Spinal cord (tissue), 10 donors: ENCODE measurements around the gene TMEM89. TPM values are rescaled to one million over a fixed set of nuclear protein-coding genes. Genes with fewer than 3 reads are reported as not detected.

ENCODE experiments used
- DNase-seq, 6 donors: peaks; one replicate each; pipeline versions ENCODE4 v3.0.0 to v3.0.0-alpha.2; 2013 to 2015; ENCODE audit warnings: low spot score in 6 of 6, low read depth in 4 of 6
- H3K27ac ChIP-seq: one replicate; pipeline ENCODE4 v1.5.1; 2013; ENCODE audit warnings: low read depth, low read length, control low read depth
- H3K27me3 ChIP-seq: one replicate; pipeline ENCODE4 v1.6.1; 2013; ENCODE audit warnings: low read length; ENCODE audit not compliant: control insufficient read depth, insufficient read depth
- H3K36me3 ChIP-seq: one replicate; pipeline ENCODE4 v1.6.1; 2013; ENCODE audit warnings: low read length; ENCODE audit not compliant: control insufficient read depth, insufficient read depth
- H3K4me1 ChIP-seq: one replicate; pipeline ENCODE4 v1.6.1; 2013; ENCODE audit warnings: low read length; ENCODE audit not compliant: control insufficient read depth, insufficient read depth
- H3K4me3 ChIP-seq: one replicate; pipeline ENCODE4 v1.5.1; 2013; ENCODE audit warnings: low read depth, low read length, control low read depth
- H3K9me3 ChIP-seq: one replicate; pipeline ENCODE4 v1.6.1; 2013; ENCODE audit warnings: low read length; ENCODE audit not compliant: control insufficient read depth, insufficient read depth
- WGBS: methylation state at CpG from one replicate; pipeline ENCODE4 v1.1.5; 2013; ENCODE audit warnings: missing lambda C conversion rate; ENCODE audit not compliant: insufficient coverage; 5-methylcytosine and 5-hydroxymethylcytosine counted together
- long read RNA-seq, 4 donors: transcript quantifications; one replicate each; lab custom pipeline, GENCODE V29; 2026
- polyA plus RNA-seq, 2 donors: library from polyadenylated mRNA; unstranded; fragments of 120-200 nt; gene quantifications; one replicate each; pipeline ENCODE4 v1.2.1, GENCODE V29; 2013; ENCODE audit not compliant: insufficient read length in 2 of 2
- total RNA-seq, 2 donors: library from RNA; depleted of rRNA in 1 of 2; stranded (reverse); fragments of 120-200 nt in 1 of 2; fragments of >200 nt in 1 of 2; gene quantifications; one replicate each; pipeline versions ENCODE4 v1.2.3 to v1.2.4, GENCODE V29; 2013 to 2014
- donor health status: healthy.

The TMEM89 gene, protein sequence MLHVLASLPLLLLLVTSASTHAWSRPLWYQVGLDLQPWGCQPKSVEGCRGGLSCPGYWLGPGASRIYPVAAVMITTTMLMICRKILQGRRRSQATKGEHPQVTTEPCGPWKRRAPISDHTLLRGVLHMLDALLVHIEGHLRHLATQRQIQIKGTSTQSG
- under 1 TPM in 1 of 2 donors, not detected in 1; 0.22 TPM for total RNA-seq
- under 1 TPM in 1 of 2 donors, not detected in 1; 0.24 TPM for polyA plus RNA-seq
- long read RNA-seq, donor 1: 0 reads
- long read RNA-seq, donor 2: 0 reads
- long read RNA-seq, donor 3: 0 reads
- long read RNA-seq, donor 4: 0 reads

- H3K4me3 ChIP-seq: no peak within 1 kb of the TSS
- no peaks in the 10 kb centered on the region for H3K27me3 ChIP-seq
- H3K36me3 ChIP-seq: peaks cover 50% of the 10 kb centered on the region
- no peaks in the 10 kb centered on the region for H3K4me1 ChIP-seq
- H3K27ac ChIP-seq: no peak within 1 kb of the TSS
- WGBS: 94% methylated on average over 19 of the region's 19 CpGs
- no peak for DNase-seq
- peaks cover 2% of the 10 kb centered on the region for H3K9me3 ChIP-seq
These were observed at the start of gene TMEM89 for GRCh38 chr3:48621461-48621869. TMEM89 (minus strand) TSS chr3:48621769; CDS start chr3:48621756, 13 bp downstream.

GRCh38 chr3:48664929-48665328 is 43.4 kb upstream of the TMEM89 start:
- Histone ChIP-seq H3K4me1 (peaks cover 42% of the 10 kb centered on the region), H3K9me3 (no peaks in the 10 kb centered on the region), H3K4me3 (no peak overlapping the region), H3K27me3 (no peaks in the 10 kb centered on the region), H3K27ac (no peak overlapping the region), H3K36me3 (peaks cover 25% of the 10 kb centered on the region)
- 88% methylated on average over 1 of the region's 4 CpGs for WGBS
- DNase-seq: no peak

GRCh38 chr3:48664313-48664644 is 42.7 kb upstream of the TMEM89 start:
- no peaks in the 10 kb centered on the region for H3K9me3 ChIP-seq
- no peaks in the 10 kb centered on the region for H3K27me3 ChIP-seq
- peak overlapping the region; percentile 77 for H3K4me3 ChIP-seq
- peaks cover 29% of the 10 kb centered on the region for H3K36me3 ChIP-seq
- no peak for DNase-seq
- peak overlapping the region; percentile 94 for H3K27ac ChIP-seq
- WGBS: 67% methylated on average over 7 of the region's 11 CpGs
- peaks cover 42% of the 10 kb centered on the region for H3K4me1 ChIP-seq

GRCh38 chr3:48663489-48664312 is 42.1 kb upstream of the TMEM89 start:
- Histone ChIP-seq H3K4me1 (peaks cover 43% of the 10 kb centered on the region), H3K27me3 (no peaks in the 10 kb centered on the region), H3K27ac (peak overlapping the region; percentile 94), H3K36me3 (peaks cover 35% of the 10 kb centered on the region), H3K9me3 (no peaks in the 10 kb centered on the region), H3K4me3 (peak overlapping the region; percentile 77)
- DNase-seq: peak; percentile 91 to 99 (median 94)
- under 1% methylated on average over 66 of the region's 66 CpGs for WGBS

DNA sequence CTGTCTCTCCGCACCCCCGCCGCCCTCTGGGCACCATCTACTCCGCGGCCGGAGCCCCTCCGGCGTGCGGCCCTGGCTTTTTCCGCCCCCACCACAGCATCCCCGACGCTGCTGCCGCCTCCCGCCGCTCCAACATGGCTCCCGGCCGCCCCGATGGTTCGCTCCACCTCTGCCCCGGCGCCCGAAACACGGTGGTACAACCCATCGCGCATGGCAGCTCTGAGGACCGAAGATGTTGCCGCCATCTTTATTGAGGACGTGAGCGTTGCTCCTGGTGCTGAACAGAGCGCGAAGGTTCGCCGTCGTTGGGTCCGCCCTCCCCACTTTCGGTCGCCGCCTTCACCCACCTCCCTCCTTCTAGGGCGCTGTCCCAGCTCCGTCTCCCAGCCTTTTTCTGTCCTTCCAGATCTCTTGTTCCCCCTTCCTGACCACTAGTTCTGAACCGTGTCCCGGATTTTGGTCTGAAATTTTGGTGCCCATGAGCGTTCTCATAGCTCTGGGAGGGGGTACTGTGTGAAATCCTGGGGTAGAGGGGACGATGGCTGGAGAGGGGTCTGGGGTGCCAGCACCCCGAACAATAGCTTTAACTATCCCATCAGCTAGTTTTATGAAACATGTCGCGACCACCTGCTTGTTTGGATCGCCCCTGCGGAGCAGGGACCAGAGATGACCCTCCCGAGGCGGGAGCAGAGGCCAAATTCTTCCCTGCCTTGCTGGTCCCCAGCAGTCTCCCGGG is 41.4 kb upstream of the TMEM89 start, which contains the start of gene CELSR3:
CELSR3 (minus strand) TSS at position 134 of the 736 bp plus-strand sequence. CDS start 252 bp downstream, outside the sequence.
- H3K9me3 ChIP-seq: no peaks in the 10 kb centered on the region
- 0% methylated on average over 48 of the region's 52 CpGs for WGBS
- no peaks in the 10 kb centered on the region for H3K27me3 ChIP-seq
- peak within 1 kb of the TSS; percentile 77 for H3K4me3 ChIP-seq
- peaks cover 41% of the 10 kb centered on the region for H3K36me3 ChIP-seq
- DNase-seq: peak in 5 of 6 donors; percentile 70 to 98 (median 89)
- H3K27ac ChIP-seq: peak within 1 kb of the TSS; percentile 94
- peaks cover 49% of the 10 kb centered on the region for H3K4me1 ChIP-seq

GRCh38 chr3:48662145-48662752 is 40.7 kb upstream of the TMEM89 start:
- H3K9me3 ChIP-seq: no peaks in the 10 kb centered on the region
- H3K4me1 ChIP-seq: peaks cover 53% of the 10 kb centered on the region
- H3K36me3 ChIP-seq: peaks cover 46% of the 10 kb centered on the region
- peak in 2 of 6 donors; percentile 53 to 58 for DNase-seq
- no peaks in the 10 kb centered on the region for H3K27me3 ChIP-seq
- under 1% methylated on average over 28 of the region's 46 CpGs for WGBS
- peak overlapping the region; percentile 77 for H3K4me3 ChIP-seq
- peak overlapping the region; percentile 25 for H3K27ac ChIP-seq

GRCh38 chr3:48661501-48662144 is 40.1 kb upstream of the TMEM89 start:
- Histone ChIP-seq H3K27ac (no peak overlapping the region), H3K36me3 (peaks cover 51% of the 10 kb centered on the region), H3K4me1 (peaks cover 60% of the 10 kb centered on the region), H3K4me3 (peak overlapping the region; percentile 40), H3K27me3 (no peaks in the 10 kb centered on the region), H3K9me3 (no peaks in the 10 kb centered on the region)
- 1% methylated on average over 67 of the region's 67 CpGs for WGBS
- peak in 2 of 6 donors; percentile 69 to 81 for DNase-seq

DNA sequence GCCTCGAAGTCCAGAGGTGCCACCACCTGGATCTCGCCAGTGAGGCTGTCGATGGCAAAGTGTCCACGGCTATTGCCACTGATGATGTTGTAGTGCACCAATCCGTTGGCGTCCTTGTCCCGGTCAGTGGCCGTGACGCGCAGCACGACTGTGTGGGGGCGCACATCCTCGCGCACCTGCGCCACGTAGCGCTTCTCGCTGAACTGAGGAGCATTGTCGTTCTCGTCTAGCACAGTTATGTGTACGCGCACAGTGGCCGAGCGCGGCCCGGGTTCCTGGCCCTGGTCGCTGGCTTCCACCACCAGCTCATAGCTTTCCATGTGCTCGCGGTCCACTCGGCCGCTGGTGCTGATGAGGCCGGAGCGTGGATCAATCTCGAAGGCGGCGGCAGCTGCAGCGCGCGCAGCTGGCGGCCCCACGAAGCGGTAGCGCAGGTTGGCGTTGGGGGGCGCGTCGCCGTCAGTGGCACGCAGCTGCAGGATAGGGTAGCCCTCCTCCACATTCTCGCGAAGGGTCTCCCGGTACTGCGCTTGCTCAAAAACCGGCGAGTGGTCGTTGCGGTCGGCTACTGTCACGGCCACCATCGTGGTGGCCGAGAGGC is 39.3 kb upstream of the TMEM89 start:
- Histone ChIP-seq H3K27ac (no peak overlapping the region), H3K9me3 (no peaks in the 10 kb centered on the region), H3K4me1 (peaks cover 66% of the 10 kb centered on the region), H3K27me3 (no peaks in the 10 kb centered on the region), H3K4me3 (no peak overlapping the region), H3K36me3 (peaks cover 57% of the 10 kb centered on the region)
- DNase-seq: no peak
- 56% methylated on average over 61 of the region's 61 CpGs for WGBS
